HepG2 (cell line): ENCODE measurements around the gene SPCS2. TPM values are rescaled to one million over a fixed set of nuclear protein-coding genes. Genes with fewer than 3 reads are reported as not detected.

Experiments
- ATAC-seq: fragments of 200-7000 bp; cut with Tn5 transposase; 3 replicates; pipeline ENCODE4 v1.9.1; 2020; ENCODE audit warnings: mild to moderate bottlenecking, moderate library complexity
- BruUV-seq: library from RNA; stranded (reverse); fragments of 400-500 nt; replicated peaks from 2 replicates; lab custom pipeline; 2021; lab: Mats Ljungman, UMichigan
- CTCF ChIA-PET: fragments of 300-600 bp; formaldehyde crosslinking; extraction: SDS; loops from one replicate; lab custom pipeline; 2021; ENCODE audit warnings: low total read pairs, inconsistent platforms, low intra/inter-chr PET ratio; lab: Yijun Ruan, JAX
- POLR2A ChIA-PET: fragments of 350-600 bp; sonication (Branson Sonifier 250); formaldehyde crosslinking; loops from one replicate; lab custom pipeline; 2020; ENCODE audit warnings: antibody characterized with exemption, inconsistent platforms; lab: Yijun Ruan, JAX
- DNase-seq: peaks from one replicate; pipeline ENCODE4 v3.0.0-alpha.2; 2015; ENCODE audit warnings: low spot score
- FAIRE-seq: peaks from 3 replicates; lab custom pipeline; 2011; peaks lifted over from hg19 to GRCh38; lab: Jason Lieb, UNC
- H2AFZ ChIP-seq: one replicate; pipeline ENCODE4 v1.6.1; 2011; ENCODE audit warnings: low read length, inconsistent platforms
- H3K27ac ChIP-seq: fragments of 300-600 bp; 3 replicates; pipeline ENCODE4 v1.8.0; 2011; ENCODE audit warnings: mixed run types, mild to moderate bottlenecking, mixed read lengths, low read length, inconsistent platforms; ENCODE audit not compliant: insufficient read depth; ENCODE audit errors: extremely low read length
- H3K27me3 ChIP-seq, 2 experiments: fragments of 200-600 bp in 1 of 2; 2 replicates in 1 of 2; 3 replicates in 1 of 2; pipeline versions ENCODE4 v1.6.0 to v1.8.0; 2011; ENCODE audit warnings: low read length in 2 of 2, mild to moderate bottlenecking in 2 of 2, moderate library complexity in 2 of 2, inconsistent platforms in 1 of 2; ENCODE audit not compliant: insufficient read depth in 2 of 2, control insufficient read depth in 1 of 2
- H3K36me3 ChIP-seq, 2 experiments: fragments of 200-600 bp in 1 of 2; replicated peaks in 1 of 2; 2 replicates in 1 of 2; 3 replicates in 1 of 2; pipeline versions ENCODE4 v1.5.1 to v1.8.0; 2011; ENCODE audit warnings: low read length in 2 of 2, inconsistent platforms in 1 of 2; ENCODE audit not compliant: insufficient read depth in 2 of 2, control insufficient read depth in 1 of 2
- H3K4me1 ChIP-seq: 2 replicates; pipeline ENCODE4 v1.5.1; 2012; ENCODE audit warnings: low read length, inconsistent platforms; ENCODE audit not compliant: insufficient read depth
- H3K4me2 ChIP-seq: 2 replicates; pipeline ENCODE4 v1.6.0; 2011; ENCODE audit warnings: low read depth, low read length, inconsistent platforms
- H3K4me3 ChIP-seq, 3 experiments: fragments of 200-600 bp in 1 of 3; sonication (generic), shearing (Covaris generic) in 1 of 3; replicated peaks in 1 of 3; 2 replicates each; pipeline ENCODE4 v1.5.1; 2011 to 2016; ENCODE audit warnings: low read length in 3 of 3, inconsistent platforms in 2 of 3, low read depth in 2 of 3, mild to moderate bottlenecking in 2 of 3, control low read depth in 1 of 3, mixed read lengths in 1 of 3; ENCODE audit not compliant: insufficient read depth in 1 of 3
- H3K79me2 ChIP-seq: one replicate; pipeline ENCODE4 v1.6.1; 2011; ENCODE audit warnings: low read length, inconsistent platforms; ENCODE audit not compliant: insufficient read depth
- H3K9ac ChIP-seq: 2 replicates; pipeline ENCODE4 v1.6.0; 2011; ENCODE audit warnings: mild to moderate bottlenecking, low read depth, low read length, inconsistent platforms; ENCODE audit not compliant: insufficient read depth
- H3K9me3 ChIP-seq: 2 replicates; pipeline ENCODE4 v1.5.1; 2012; ENCODE audit warnings: mild to moderate bottlenecking, low read length
- H4K20me1 ChIP-seq: 2 replicates; pipeline ENCODE4 v1.6.0; 2011; ENCODE audit warnings: inconsistent platforms, mild to moderate bottlenecking, low read length, moderate library complexity; ENCODE audit not compliant: insufficient read depth
- MAFK ChIP-seq, 2 experiments: IDR thresholded peaks in 1 of 2; conservative IDR thresholded peaks in 1 of 2; 2 replicates each; pipeline ENCODE4 v1.6.1; 2011; ENCODE audit warnings: improper control_type of control experiment in 2 of 2, low read length in 2 of 2
- MED13 ChIP-seq: sonication (generic); formaldehyde crosslinking; IDR thresholded peaks from 2 replicates; pipeline ENCODE4 v1.5.0; 2020; ENCODE audit warnings: missing genetic modification reagents
- NCOA2 ChIP-seq: sonication (generic); formaldehyde crosslinking; IDR thresholded peaks from 2 replicates; pipeline ENCODE4 v1.8.0; 2022; ENCODE audit warnings: inconsistent platforms
- RFX5 ChIP-seq: IDR thresholded peaks from 2 replicates; pipeline ENCODE4 v1.6.1; 2011; ENCODE audit warnings: low read depth, low read length, improper control_type of control experiment
- RNF2 ChIP-seq: fragments of 450-650 bp; conservative IDR thresholded peaks from 2 replicates; pipeline ENCODE4 v1.6.1; 2016; ENCODE audit warnings: low read depth
- ZBTB40 ChIP-seq, 2 experiments: fragments of 450-650 bp in 1 of 2; sonication (generic) in 1 of 2; formaldehyde crosslinking in 1 of 2; IDR thresholded peaks; 2 replicates each; pipeline versions ENCODE4 v1.6.1 to v1.8.0; 2016 to 2022; ENCODE audit warnings: antibody characterized with exemption in 1 of 2, mild to moderate bottlenecking in 1 of 2, missing genetic modification reagents in 1 of 2
- ZC3H4 ChIP-seq: sonication (generic); formaldehyde crosslinking; IDR thresholded peaks from 2 replicates; pipeline ENCODE4 v1.4.0; 2020; ENCODE audit warnings: missing genetic modification reagents, borderline replicate concordance
- ZNF317 ChIP-seq: sonication (generic); formaldehyde crosslinking; IDR thresholded peaks from 2 replicates; pipeline ENCODE4 v1.5.0; 2020; ENCODE audit warnings: mild to moderate bottlenecking, missing genetic modification reagents
- ZNF619 ChIP-seq: sonication (generic); formaldehyde crosslinking; IDR thresholded peaks from 2 replicates; pipeline ENCODE4 v1.4.0; 2020; ENCODE audit warnings: mild to moderate bottlenecking, missing genetic modification reagents
- ZNF788 ChIP-seq: sonication (generic); formaldehyde crosslinking; IDR thresholded peaks from 2 replicates; pipeline ENCODE4 v1.5.0; 2020; ENCODE audit warnings: mild to moderate bottlenecking, missing genetic modification reagents, borderline replicate concordance
- ZNF800 ChIP-seq: sonication (generic); formaldehyde crosslinking; IDR thresholded peaks from 2 replicates; pipeline ENCODE4 v1.4.0; 2020; ENCODE audit warnings: missing genetic modification reagents
- WGBS: methylation state at CpG from one replicate; pipeline ENCODE4 v1.1.6; 2017; ENCODE audit warnings: low lambda C conversion rate; 5-methylcytosine and 5-hydroxymethylcytosine counted together
- in situ Hi-C: cut with HindIII; loops from 2 replicates; pipeline ENCODE4 v1.10.0; 2017; ENCODE audit warnings: low pct_unique_long_range_greater_than_20kb; ENCODE audit not compliant: extremely low pct_ligation_motif_present
- intact Hi-C: fragments of 100-400 bp; cut with micrococcal nuclease; formaldehyde crosslinking; loops from one replicate; pipeline ENCODE4 v1.10.0; 2022; ENCODE audit not compliant: unreplicated experiment
- polyA plus RNA-seq, 8 experiments: library from polyadenylated mRNA; depleted of rRNA in 3 of 8; stranded (reverse) in 7 of 8; unstranded in 1 of 8; fragments of >200 nt; fragmentation: Illumina TruSeq in 4 of 8; extraction: Trizol in 4 of 8; gene quantifications; 2 replicates each; pipeline versions ENCODE4 v1.2.1 to v1.2.3, GENCODE V29; 2011 to 2016; ENCODE audit warnings: low read depth in 4 of 8, missing spikeins in 1 of 8, mixed read lengths in 1 of 8; ENCODE audit not compliant: insufficient read depth in 1 of 8
- total RNA-seq, 5 experiments: library from RNA; depleted of rRNA; stranded (reverse); fragments of >200 nt; fragmentation: Illumina TruSeq; extraction: Trizol; gene quantifications; 2 replicates each; pipeline ENCODE4 v1.2.3, GENCODE V29; 2016; ENCODE audit warnings: low read depth in 1 of 5

The SPCS2 gene
- total and polyA plus RNA-seq, 2 of the 13 experiments (the other 11 are each of a cell fraction or from before 2014, with no cell fraction given): 87.3 to 142 TPM

- Histone ChIP-seq H3K27ac (no peak overlapping the region), H3K79me2 (no peaks in the 10 kb centered on the region), H3K36me3 (peaks cover 14 to 71% of the 10 kb centered on the region in 2 experiments; a peak in 4 of 5 replicates), H2AFZ (no peak overlapping the region), H3K9me3 (no peaks in the 10 kb centered on the region), H3K27me3 (no peaks in the 10 kb centered on the region), H4K20me1 (no peaks in the 10 kb centered on the region), H3K4me2 (no peak overlapping the region), H3K4me3 (no peak overlapping the region), H3K4me1 (no peaks in the 10 kb centered on the region), H3K9ac (no peak overlapping the region)
- POLR2A ChIA-PET: no interaction called here
- 90% methylated on average over 5 of the region's 5 CpGs for WGBS
- in situ Hi-C loops: loop anchor here (10.0 kb wide), 1 partner anchor 307 kb away; the partner anchor contains the start of gene TPBGL
- intact Hi-C loops: no loop called here
- ATAC-seq (no peak), FAIRE-seq (no peak), DNase-seq (no peak)
- CTCF ChIA-PET: no interaction called here
- BruUV-seq: no TSS peak
- TF ChIP-seq RNF2: no peak
- TF ChIP-seq ZNF788 (CRISPR knock-in tag): no peak
- TF ChIP-seq ZBTB40 (IDR thresholded peaks at IDR 0.05): no peak
- TF ChIP-seq ZBTB40 (CRISPR knock-in tag; IDR thresholded peaks at IDR 0.05): no peak
- TF ChIP-seq ZNF800 (CRISPR knock-in tag): no peak
- TF ChIP-seq MED13 (CRISPR knock-in tag): no peak
- TF ChIP-seq RFX5: no peak
- no peak for TF ChIP-seq NCOA2
- no peak for TF ChIP-seq MAFK (conservative IDR thresholded peaks at IDR 0.05 in 1 of 2, IDR thresholded peaks at IDR 0.05 in 1 of 2; ENCODE audit: low read length in 2 of 2)
- no peak for TF ChIP-seq ZC3H4 (CRISPR knock-in tag)
- TF ChIP-seq ZNF317 (CRISPR knock-in tag): no peak
- no peak for TF ChIP-seq ZNF619 (CRISPR knock-in tag)
Measured at GRCh38 chr11:74937696-74938475, 11.2 kb upstream of the SPCS2 start.
